HCEC 1CT (cell line): ENCODE measurements around the gene DEFB124.
"Not testable (repeated sequence)": the region's sequence is repeated elsewhere in the genome, so short reads cannot be mapped to it uniquely, and the experiment has no call there.

ENCODE experiments used
- DNase-seq: peaks from one replicate; pipeline ENCODE4 v3.0.0-alpha.2; 2017

The DEFB124 gene

DNA sequence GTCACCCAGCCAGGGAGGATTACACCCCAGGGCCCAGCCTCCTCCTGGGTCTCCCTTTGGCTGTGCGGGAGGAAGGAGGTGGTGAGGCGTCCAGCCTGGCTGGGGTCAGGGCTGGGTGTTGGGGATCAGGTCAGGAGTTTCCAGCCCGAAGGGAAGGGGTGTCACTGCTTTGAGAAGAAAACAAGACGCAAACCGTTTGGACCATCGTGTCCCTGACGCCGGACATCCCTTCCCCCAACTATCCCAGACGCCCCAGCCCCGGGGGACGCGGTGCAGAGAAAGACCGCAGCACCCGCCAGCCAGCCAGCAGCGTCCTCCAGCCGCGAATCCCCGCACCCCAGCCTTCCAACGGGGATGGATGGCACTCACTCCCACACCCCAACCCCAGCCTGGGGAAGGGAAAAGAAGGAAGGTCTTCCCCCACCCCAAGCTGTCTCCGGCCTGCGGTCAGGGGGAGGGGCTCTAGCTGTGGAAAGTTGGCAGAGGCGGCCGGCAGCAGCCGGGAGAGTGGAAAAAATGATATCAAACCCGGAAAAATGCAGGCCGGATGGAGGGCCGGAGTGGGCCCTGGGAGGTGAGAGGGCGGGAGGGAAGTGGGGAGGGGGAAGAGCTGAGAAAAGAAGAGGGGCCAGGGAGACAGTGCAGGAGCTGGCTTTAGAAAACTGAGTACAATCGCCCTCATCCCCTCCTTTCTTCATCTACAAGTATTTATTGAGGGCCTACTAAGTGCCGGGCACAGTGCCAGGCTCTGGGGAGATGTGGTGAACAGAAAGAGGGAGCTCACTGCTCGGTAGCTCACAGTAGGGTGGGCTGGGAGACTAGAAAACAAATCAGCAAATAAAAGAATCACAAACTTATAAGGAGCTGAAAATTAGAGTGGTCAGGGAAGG lies 10.8 kb upstream of the DEFB124 start:
- DNase-seq = no peak

DNA sequence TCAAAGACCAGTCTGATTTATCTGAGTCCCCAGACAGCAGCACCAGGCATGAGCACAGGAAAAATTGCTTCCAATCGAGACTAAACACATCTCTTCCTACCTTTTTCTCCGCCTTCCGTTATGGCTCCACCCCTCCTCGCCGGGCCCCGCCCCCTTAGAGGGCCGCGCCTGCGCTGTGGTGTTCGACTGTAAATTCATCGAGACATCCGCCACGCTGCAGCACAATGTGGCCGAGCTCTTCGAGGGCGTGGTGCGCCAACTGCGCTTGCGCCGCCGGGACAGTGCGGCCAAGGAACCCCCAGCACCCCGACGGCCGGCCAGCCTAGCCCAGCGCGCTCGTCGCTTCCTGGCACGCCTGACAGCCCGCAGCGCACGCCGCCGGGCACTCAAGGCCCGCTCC lies 9.1 kb upstream of the DEFB124 start:
- DNase-seq = no peak

DNA sequence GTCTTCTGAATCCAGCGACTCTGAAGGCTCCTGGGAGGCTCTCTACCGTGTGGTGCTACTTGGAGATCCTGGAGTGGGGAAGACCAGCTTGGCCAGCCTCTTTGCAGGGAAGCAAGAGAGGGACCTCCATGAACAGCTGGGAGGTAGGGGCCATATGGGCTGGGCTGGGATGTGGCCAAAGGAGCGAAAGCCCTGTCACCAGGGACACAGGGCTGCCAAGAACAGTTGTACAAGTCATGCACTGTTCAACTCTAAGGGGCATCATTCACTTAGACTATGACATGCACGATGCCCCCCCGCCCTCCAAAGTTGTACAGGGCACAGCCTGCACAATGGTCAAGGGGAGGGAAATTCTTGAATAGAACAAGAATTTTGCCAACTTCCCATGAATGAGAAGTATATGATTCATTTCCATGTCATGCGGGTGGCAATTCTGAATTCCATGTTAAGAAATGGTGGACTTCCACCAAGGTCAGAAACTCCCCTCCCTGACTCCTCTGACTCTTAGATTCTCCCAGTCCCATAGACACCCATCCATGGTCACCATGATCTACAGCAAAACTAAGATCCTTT lies 1.8 kb upstream of the DEFB124 start:
- DNase-seq = no peak

GRCh38 chr20:31476294-31476585 lies 1.3 kb upstream of the DEFB124 start:
- no peak for DNase-seq

DNA sequence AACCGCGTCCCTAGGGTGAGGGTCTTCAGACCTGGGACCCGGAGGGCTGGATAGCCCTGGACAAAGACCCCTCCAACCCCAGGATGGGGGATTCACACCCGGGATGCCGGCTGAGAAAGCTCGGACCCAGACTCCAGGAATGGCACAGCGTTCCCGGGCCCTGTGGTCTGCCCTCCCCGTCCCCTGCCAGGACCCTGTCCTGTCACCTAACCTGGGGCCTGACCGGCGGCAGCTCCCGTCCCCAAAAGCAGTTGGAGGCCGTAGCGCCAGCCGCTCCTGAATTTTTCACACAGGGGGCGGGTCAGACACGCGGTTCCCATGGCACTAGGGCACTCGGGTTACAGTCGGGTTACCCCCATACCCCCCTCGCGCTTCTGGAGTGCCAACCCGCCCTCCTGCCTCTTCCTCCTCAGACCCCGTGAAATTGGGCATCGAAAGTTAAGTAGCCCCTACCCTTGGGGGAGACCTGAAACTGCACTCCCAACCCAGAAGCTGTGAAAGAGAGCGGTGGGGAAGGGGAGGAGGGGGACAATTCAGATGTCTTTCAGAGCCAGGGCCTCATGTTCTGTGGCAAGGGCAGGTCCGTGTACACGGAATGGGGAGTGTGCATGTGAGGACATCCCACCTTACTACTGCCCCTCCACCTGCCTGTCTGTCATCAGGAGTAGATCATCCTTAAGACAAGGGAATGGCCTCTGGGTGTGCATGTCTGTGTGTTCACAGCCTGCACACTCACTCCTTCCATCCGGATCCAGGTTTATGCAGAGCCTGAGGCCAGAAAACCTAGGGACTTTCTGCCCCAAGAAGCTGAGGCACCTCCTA lies 756 bp upstream of the DEFB124 start:
- DNase-seq = no peak

DNA sequence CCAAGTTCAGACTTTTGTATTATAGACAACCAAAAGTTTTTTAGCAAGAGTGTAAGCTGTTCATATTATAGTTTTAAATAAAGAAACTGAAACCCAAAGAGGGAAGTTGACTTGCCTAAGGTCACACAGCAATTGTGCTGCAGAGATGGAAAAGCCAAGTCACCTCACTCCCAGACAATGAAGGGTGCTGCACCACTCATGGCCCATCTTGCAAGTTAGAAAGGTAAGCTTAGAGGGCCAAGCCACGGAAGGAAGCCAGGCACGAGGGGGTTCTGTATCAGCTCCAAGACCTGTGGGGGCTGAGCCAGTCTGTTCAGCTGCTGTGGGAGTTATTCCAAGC lies 860 bp downstream of the DEFB124 start:
- DNase-seq = no peak

- no peak for DNase-seq
These were observed 1.4 kb downstream of the DEFB124 start for GRCh38 chr20:31473331-31474096.

DNA sequence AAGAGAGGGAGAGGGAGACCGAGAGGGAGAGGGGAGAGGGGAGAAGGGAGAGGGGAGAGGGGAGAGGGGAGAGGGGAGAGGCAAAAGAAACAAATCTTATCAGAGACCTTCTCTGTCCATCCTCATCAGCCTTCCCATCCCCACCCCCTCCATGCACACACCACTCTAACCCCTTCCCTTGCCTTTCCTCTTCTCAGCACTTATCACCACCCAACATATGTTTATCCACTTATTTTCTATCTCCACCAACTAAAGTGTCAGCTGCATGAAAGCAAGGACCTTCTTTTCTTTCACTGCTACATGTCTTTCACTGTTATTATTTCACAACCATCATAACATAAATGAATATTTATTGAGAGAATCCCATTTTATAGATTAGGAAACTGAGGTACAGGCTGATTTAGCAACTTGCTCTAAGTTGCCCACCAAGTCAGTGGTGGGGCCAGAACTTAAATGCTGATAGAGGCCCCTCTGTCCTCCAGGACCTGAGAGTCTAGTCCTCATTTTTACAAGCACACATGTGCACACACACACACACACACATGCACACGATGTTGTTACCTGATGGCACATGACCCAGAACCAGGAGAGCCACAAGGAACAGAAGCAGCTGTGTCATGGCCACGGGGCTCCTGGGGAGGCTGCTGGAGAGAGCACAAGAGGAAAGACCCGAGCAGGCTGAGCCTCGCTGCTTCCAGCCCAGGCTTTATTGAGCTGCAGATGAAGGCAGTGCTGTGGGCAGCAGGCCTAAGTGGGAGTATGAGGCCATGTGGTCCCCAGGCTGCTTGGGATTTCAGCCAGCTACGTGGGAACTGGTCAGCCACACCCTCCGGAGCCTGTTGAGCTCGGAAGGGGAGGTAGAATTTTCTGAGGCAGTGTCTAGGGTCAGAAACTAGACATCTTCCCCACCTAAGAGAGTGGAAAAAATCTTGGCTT lies 2.3 kb downstream of the DEFB124 start:
- no peak for DNase-seq

DNA sequence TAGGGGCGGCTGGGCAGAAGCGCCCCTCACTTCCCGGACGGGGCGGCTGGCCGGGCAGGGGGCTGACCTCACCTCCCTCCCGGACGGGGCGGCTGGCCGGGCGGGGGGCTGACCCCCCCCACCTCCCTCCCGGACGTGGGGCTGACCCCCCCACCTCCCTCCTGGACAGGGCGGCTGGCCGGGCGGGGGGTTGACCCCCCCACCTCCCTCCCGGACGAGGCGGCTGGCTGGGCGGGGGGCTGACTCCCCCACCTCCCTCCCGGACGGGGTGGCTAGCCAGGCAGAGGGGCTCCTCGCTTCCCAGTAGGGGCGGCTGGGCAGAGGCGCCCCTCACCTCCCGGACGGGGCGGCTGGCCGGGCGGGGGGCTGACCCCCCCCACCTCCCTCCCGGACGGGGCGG lies 4.0 kb downstream of the DEFB124 start:
- DNase-seq = not testable (repeated sequence)

DNA sequence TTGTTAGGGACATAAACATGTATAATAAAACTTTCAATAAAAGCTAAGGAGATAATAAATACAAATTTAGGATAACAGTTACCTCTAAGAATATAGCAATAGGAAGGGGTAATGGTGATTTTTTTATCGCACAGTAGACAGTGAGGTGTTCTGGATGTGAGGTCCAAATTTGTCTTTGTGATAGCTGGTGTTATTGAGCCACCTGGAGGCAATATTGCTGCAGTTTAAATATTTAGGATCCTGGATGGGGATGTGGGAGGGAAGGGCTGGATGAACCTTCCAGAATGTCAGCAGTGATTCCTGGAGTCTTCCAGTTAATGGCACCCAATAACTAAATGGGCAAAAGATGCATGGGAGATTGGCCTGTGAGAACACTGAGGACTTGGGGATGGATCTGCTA lies 20.6 kb downstream of the DEFB124 start:
- DNase-seq = no peak

GRCh38 chr20:31452575-31452974 lies 22.4 kb downstream of the DEFB124 start:
- DNase-seq = no peak

GRCh38 chr20:31449511-31450414 lies 25.2 kb downstream of the DEFB124 start:
- DNase-seq = no peak

DNA sequence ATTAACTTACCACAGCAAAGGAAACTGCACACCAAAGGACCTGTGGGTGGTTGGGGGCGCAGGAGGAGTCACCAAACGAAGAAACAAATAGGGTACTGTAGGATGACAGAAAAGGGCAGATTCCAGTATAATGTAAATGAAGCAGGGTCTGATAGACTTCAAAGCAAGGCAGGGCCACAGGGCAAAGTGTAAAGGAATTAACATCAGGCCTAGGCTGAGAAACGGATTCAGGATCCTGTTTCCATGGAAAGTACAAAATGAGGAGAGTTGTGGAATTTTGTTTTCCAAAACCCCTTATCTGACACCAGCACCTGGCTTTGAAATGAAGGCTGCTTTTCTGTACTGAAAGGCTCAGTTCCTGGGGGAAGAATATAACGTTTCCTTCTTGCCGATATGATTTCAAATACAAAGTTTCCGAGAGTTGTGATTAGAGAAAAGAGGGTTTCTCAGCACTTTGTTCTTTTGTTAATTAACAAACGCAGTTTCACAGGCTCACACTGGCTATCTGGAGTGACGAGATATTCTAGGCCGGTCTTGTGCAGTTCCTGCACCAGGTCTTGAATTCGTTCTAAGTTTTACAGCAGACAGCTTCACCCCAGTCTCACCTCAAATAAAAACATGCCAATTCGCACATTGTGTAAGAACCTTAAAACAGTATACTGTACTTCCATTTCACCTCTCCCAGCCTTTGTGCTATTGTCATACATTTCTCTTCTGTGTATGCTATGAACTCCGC lies 28.7 kb downstream of the DEFB124 start:
- DNase-seq = no peak

DNA sequence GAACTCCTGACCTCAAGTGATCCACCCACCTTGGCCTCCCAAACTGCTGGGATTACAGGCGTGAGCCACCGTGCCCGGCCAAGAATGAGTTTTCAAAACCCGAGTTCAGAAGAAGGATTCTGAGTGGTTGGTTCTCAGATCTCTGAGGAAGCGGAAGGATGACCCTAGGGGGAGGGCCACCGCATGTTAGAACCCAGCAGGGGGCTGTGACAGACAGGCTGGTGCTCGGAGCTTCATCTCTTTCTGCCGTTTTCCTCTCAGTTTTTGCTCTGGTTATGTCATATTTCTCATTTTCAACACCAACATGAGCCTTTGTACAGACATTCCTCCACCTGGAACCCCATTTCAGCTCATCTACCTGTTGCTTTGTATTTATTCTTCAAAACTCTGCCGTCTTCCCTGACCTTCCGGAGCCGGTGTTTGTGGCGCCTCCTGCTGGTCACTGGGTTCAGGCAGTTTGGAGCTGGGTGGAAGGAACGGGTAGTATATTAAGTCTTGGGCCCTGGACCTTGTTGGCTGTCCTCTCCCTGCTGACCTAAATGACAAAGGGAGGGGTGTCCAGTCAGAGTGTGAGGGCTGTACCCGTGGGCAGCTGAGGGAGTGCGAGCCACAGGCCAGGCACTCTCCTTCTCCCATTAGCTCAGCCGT lies 34.8 kb downstream of the DEFB124 start, which contains the start of gene DEFB123:
TSS of gene DEFB123 (plus strand) at position 621 of the 648 bp plus-strand sequence. CDS start 67 bp downstream, outside the sequence.
- no peak for DNase-seq

- no peak for DNase-seq
These were observed 44.3 kb downstream of the DEFB124 start for GRCh38 chr20:31430568-31431115.

- DNase-seq = not testable (repeated sequence)
These were observed 47.4 kb downstream of the DEFB124 start for GRCh38 chr20:31427576-31427975.

- DNase-seq = not testable (repeated sequence)
These were observed 47.9 kb downstream of the DEFB124 start for GRCh38 chr20:31426891-31427551.

DNA sequence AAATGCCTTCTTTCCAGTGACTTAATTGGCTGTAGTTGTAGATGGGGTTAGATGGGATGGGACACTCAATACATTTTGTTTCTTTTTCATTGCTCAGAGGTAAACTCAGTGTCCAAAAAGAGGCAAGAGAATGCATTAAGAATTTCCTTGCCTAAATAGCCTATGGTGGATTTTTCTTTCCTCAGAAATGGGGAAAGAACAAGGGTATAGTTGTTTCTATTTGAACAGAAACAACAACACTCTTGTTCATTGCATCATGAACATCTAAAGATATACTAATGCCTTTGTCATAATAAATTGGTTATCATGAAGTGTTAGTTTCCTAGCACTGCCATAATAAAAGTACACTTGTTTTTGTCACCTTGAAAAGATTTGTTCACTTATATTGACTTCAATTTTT lies 49.1 kb downstream of the DEFB124 start:
- no peak for DNase-seq

- no peak for DNase-seq
These were observed 56.6 kb downstream of the DEFB124 start for GRCh38 chr20:31418307-31418706.
